DOHH2 (cell line): ENCODE data around the gene WDR33.
"Not testable (repeated sequence)": the region's sequence is repeated elsewhere in the genome, so short reads cannot be mapped to it uniquely, and the experiment has no call there.

Experiments
- H3F3A ChIP-seq: fragments of 200-600 bp; sonication (generic), shearing (Covaris generic); 2 replicates; pipeline ENCODE4 v1.6.0; 2016; ENCODE audit warnings: antibody characterized with exemption, mild to moderate bottlenecking; ENCODE audit not compliant: control insufficient read depth, insufficient read depth
- H3K27ac ChIP-seq: fragments of 200-600 bp; sonication (generic); 2 replicates; pipeline ENCODE4 v1.5.1; 2014; ENCODE audit warnings: low read depth, mild to moderate bottlenecking, low read length, moderate library complexity
- H3K27me3 ChIP-seq: fragments of 200-600 bp; sonication (generic); 2 replicates; pipeline ENCODE4 v1.6.1; 2014; ENCODE audit warnings: mild to moderate bottlenecking, low read length, mixed read lengths; ENCODE audit not compliant: control insufficient read depth
- H3K36me3 ChIP-seq: fragments of 200-600 bp; sonication (generic); 2 replicates; pipeline ENCODE4 v1.6.1; 2014; ENCODE audit warnings: mild to moderate bottlenecking, low read length, moderate library complexity, mixed read lengths; ENCODE audit not compliant: control insufficient read depth
- H3K4me1 ChIP-seq: fragments of 200-600 bp; sonication (generic); 2 replicates; pipeline ENCODE4 v1.6.1; 2014; ENCODE audit warnings: mild to moderate bottlenecking, low read length, mixed read lengths; ENCODE audit not compliant: control insufficient read depth
- H3K4me2 ChIP-seq: fragments of 200-600 bp; sonication (generic); 2 replicates; pipeline ENCODE4 v1.6.0; 2014; ENCODE audit warnings: mild to moderate bottlenecking, low read length, moderate library complexity
- H3K4me3 ChIP-seq: fragments of 200-600 bp; sonication (generic); 2 replicates; pipeline ENCODE4 v1.5.1; 2014; ENCODE audit warnings: mild to moderate bottlenecking, low read length, mixed read lengths
- H3K79me2 ChIP-seq: fragments of 200-600 bp; sonication (generic); 2 replicates; pipeline ENCODE4 v1.6.1; 2014; ENCODE audit warnings: mild to moderate bottlenecking, low read length, mixed read lengths; ENCODE audit not compliant: control insufficient read depth
- H3K9me2 ChIP-seq: fragments of 200-600 bp; sonication (generic); replicated peaks from 2 replicates; pipeline ENCODE4 v1.6.1; 2014; ENCODE audit warnings: mild to moderate bottlenecking, low read length, mixed read lengths; ENCODE audit not compliant: control insufficient read depth
- H3K9me3 ChIP-seq: fragments of 200-600 bp; sonication (generic); 2 replicates; pipeline ENCODE4 v1.6.1; 2014; ENCODE audit warnings: antibody characterized with exemption, low read length, mixed read lengths; ENCODE audit not compliant: control insufficient read depth, insufficient read depth
- H4K20me1 ChIP-seq: fragments of 200-600 bp; sonication (generic); 2 replicates; pipeline ENCODE4 v1.6.0; 2014; ENCODE audit warnings: low read depth, mild to moderate bottlenecking, antibody characterized with exemption, low read length, moderate library complexity; ENCODE audit not compliant: control insufficient read depth, insufficient read depth
- EZH2phosphoT487 ChIP-seq: fragments of 200-600 bp; sonication (generic); IDR thresholded peaks from 2 replicates; pipeline ENCODE4 v1.6.1; 2017; ENCODE audit warnings: borderline replicate concordance, mild to moderate bottlenecking, antibody characterized with exemption, low read length, moderate library complexity, mixed read lengths
- TF ChIP-seq, protein P1 (sequence below): fragments of 200-600 bp; sonication (generic); IDR thresholded peaks from one replicate; pipeline ENCODE4 v1.5.1; 2014; ENCODE audit warnings: antibody characterized with exemption, mild to moderate bottlenecking, low read depth, low read length; ENCODE audit not compliant: poor library complexity, severe bottlenecking

The WDR33 gene

DNA sequence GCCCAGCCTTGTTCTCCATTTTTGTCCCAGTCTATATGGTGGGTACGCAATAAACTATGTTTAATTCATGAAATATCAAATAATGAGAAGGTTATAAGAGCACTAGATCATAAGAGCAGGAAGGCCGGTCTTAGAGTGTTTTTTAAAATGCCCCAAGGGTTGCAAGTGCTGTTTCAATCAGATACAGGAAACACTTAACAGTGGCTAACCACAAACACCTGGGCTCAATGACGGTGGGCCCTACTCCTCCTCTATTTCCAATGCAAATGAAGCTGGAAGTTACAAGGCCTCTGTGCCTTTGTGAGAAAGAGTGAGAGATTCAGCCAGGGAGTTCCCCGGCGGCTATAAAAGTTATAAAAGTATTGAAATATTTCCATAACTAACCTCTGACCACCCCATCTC lies 18.9 kb upstream of the WDR33 start:
- TF ChIP-seq, protein P1, sequence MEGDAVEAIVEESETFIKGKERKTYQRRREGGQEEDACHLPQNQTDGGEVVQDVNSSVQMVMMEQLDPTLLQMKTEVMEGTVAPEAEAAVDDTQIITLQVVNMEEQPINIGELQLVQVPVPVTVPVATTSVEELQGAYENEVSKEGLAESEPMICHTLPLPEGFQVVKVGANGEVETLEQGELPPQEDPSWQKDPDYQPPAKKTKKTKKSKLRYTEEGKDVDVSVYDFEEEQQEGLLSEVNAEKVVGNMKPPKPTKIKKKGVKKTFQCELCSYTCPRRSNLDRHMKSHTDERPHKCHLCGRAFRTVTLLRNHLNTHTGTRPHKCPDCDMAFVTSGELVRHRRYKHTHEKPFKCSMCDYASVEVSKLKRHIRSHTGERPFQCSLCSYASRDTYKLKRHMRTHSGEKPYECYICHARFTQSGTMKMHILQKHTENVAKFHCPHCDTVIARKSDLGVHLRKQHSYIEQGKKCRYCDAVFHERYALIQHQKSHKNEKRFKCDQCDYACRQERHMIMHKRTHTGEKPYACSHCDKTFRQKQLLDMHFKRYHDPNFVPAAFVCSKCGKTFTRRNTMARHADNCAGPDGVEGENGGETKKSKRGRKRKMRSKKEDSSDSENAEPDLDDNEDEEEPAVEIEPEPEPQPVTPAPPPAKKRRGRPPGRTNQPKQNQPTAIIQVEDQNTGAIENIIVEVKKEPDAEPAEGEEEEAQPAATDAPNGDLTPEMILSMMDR = no peak
- TF ChIP-seq EZH2phosphoT487 = no peak
- Histone ChIP-seq H3K79me2 (no peaks in the 10 kb centered on the region; the same call in 1 of the 2 replicates), H3K27me3 (no peaks in the 10 kb centered on the region), H3F3A (peaks cover 20% of the 10 kb centered on the region), H3K4me3 (peak overlapping the region; percentile 69), H3K27ac (peak overlapping the region; percentile 100), H3K4me1 (peaks cover 56% of the 10 kb centered on the region), H3K36me3 (peaks cover 23% of the 10 kb centered on the region), H3K9me2 (no peaks in the 10 kb centered on the region), H4K20me1 (no peaks in the 10 kb centered on the region), H3K9me3 (peaks cover 30% of the 10 kb centered on the region), H3K4me2 (peak overlapping the region; percentile 95)

GRCh38 chr2:127826708-127827107 lies 15.7 kb upstream of the WDR33 start:
- H3K79me2 ChIP-seq, H4K20me1 ChIP-seq, H3K27ac ChIP-seq, H3K27me3 ChIP-seq, H3K9me2 ChIP-seq, H3K4me2 ChIP-seq, H3K4me3 ChIP-seq: not testable (repeated sequence)
- Histone ChIP-seq H3K4me1 (peaks cover 53% of the 10 kb centered on the region), H3K9me3 (peaks cover 33% of the 10 kb centered on the region), H3K36me3 (peaks cover 23% of the 10 kb centered on the region), H3F3A (peaks cover 20% of the 10 kb centered on the region)

DNA sequence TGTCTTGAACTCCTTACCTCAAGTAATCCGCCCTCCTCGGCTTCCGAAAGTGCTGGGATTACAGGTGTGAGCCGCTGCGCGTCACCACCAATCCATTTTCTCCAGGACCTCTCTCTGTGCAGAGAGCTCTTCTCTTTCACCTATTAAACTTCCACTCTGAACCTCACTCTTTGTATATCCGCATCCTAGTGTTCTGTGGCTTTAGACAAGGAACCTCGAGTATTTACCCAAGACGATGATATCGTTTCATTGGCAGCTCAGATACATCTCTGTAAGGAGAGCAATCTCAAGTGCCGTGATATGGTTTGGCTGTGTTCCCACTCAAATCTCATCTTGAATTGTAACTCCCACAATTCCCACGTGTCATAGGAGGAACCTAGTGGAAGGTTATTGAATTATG lies 15.1 kb upstream of the WDR33 start:
- peaks cover 39% of the 10 kb centered on the region for H3K9me3 ChIP-seq
- H3K4me1 ChIP-seq = peaks cover 46% of the 10 kb centered on the region
- H3F3A ChIP-seq = peaks cover 20% of the 10 kb centered on the region
- H3K9me2 ChIP-seq = no peaks in the 10 kb centered on the region
- peaks cover 21% of the 10 kb centered on the region for H3K36me3 ChIP-seq
- H3K27ac ChIP-seq = no peak overlapping the region
- no peak overlapping the region for H3K4me2 ChIP-seq
- no peaks in the 10 kb centered on the region for H4K20me1 ChIP-seq
- no peaks in the 10 kb centered on the region; the same call in 1 of the 2 replicates for H3K79me2 ChIP-seq
- TF ChIP-seq, protein P1 = no peak
- no peak for TF ChIP-seq EZH2phosphoT487
- no peak overlapping the region for H3K4me3 ChIP-seq
- H3K27me3 ChIP-seq = no peaks in the 10 kb centered on the region

- no peak overlapping the region for H3K4me3 ChIP-seq
- no peak overlapping the region for H3K27ac ChIP-seq
- no peak overlapping the region for H3K4me2 ChIP-seq
- H3K9me2 ChIP-seq = no peaks in the 10 kb centered on the region
- H3K36me3 ChIP-seq = no peaks in the 10 kb centered on the region
- H3K27me3 ChIP-seq = no peaks in the 10 kb centered on the region
- H3K79me2 ChIP-seq = no peaks in the 10 kb centered on the region
- H3K9me3 ChIP-seq = peaks cover 35% of the 10 kb centered on the region
- H3K4me1 ChIP-seq = peaks cover 14% of the 10 kb centered on the region
- H3F3A ChIP-seq = no peaks in the 10 kb centered on the region
- TF ChIP-seq, protein P1 = no peak
- no peak for TF ChIP-seq EZH2phosphoT487
- no peaks in the 10 kb centered on the region for H4K20me1 ChIP-seq
These were observed 9.2 kb upstream of the WDR33 start for GRCh38 chr2:127820080-127820668.
